GM10266 (cell line): ENCODE data around the gene TSACC.

Experiments
- DNase-seq: peaks from one replicate; pipeline ENCODE4 v3.0.0; 2012; ENCODE audit errors: extremely low spot score
- TF ChIP-seq, protein P1 (sequence below): IDR thresholded peaks from 2 replicates; pipeline ENCODE4 v1.5.1; 2012; ENCODE audit warnings: mild to moderate bottlenecking, low read depth; ENCODE audit not compliant: control insufficient read depth, insufficient read depth; ENCODE audit errors: missing control alignments

The TSACC gene

GRCh38 chr1:156394835-156395461, 56.6 kb downstream of the TSACC start:
- TF ChIP-seq, protein P1, sequence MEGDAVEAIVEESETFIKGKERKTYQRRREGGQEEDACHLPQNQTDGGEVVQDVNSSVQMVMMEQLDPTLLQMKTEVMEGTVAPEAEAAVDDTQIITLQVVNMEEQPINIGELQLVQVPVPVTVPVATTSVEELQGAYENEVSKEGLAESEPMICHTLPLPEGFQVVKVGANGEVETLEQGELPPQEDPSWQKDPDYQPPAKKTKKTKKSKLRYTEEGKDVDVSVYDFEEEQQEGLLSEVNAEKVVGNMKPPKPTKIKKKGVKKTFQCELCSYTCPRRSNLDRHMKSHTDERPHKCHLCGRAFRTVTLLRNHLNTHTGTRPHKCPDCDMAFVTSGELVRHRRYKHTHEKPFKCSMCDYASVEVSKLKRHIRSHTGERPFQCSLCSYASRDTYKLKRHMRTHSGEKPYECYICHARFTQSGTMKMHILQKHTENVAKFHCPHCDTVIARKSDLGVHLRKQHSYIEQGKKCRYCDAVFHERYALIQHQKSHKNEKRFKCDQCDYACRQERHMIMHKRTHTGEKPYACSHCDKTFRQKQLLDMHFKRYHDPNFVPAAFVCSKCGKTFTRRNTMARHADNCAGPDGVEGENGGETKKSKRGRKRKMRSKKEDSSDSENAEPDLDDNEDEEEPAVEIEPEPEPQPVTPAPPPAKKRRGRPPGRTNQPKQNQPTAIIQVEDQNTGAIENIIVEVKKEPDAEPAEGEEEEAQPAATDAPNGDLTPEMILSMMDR, result no peak
- no peak for DNase-seq
